ENCODE results near the gene NMUR1. TPM values are rescaled to one million over a fixed set of nuclear protein-coding genes. Genes with fewer than 3 reads are reported as not detected.

Gene NMUR1
- polyA plus RNA-seq, 1 experiment = not detected

DNA sequence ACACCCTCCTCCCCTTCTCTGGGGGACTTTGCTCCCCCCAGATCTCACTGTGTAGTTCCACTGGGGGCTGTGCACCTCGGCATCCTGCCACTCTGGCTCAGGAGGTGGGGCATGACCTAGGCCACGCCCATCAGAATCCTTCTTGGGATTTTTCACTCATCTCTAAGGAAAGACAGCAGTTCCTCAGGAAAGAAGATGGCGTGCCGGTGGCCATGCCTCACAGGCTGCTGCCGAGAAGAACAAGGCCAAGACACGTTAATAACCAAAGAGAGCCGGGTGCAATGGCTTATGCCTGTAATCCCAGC, 3.2 kb downstream of the NMUR1 start:
- TF ChIP-seq, protein P1, sequence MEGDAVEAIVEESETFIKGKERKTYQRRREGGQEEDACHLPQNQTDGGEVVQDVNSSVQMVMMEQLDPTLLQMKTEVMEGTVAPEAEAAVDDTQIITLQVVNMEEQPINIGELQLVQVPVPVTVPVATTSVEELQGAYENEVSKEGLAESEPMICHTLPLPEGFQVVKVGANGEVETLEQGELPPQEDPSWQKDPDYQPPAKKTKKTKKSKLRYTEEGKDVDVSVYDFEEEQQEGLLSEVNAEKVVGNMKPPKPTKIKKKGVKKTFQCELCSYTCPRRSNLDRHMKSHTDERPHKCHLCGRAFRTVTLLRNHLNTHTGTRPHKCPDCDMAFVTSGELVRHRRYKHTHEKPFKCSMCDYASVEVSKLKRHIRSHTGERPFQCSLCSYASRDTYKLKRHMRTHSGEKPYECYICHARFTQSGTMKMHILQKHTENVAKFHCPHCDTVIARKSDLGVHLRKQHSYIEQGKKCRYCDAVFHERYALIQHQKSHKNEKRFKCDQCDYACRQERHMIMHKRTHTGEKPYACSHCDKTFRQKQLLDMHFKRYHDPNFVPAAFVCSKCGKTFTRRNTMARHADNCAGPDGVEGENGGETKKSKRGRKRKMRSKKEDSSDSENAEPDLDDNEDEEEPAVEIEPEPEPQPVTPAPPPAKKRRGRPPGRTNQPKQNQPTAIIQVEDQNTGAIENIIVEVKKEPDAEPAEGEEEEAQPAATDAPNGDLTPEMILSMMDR (IDR thresholded peaks at IDR 0.05; ENCODE audit: low read depth, low read length) = no peak
- CTCF ChIA-PET = interaction anchor here (2.2 kb wide), 1 partner anchor 9 kb away, joined by 10 read pairs; no protein-coding TSS in a partner anchor
- no peak for DNase-seq (ENCODE audit: low read depth, low spot score)

DNA sequence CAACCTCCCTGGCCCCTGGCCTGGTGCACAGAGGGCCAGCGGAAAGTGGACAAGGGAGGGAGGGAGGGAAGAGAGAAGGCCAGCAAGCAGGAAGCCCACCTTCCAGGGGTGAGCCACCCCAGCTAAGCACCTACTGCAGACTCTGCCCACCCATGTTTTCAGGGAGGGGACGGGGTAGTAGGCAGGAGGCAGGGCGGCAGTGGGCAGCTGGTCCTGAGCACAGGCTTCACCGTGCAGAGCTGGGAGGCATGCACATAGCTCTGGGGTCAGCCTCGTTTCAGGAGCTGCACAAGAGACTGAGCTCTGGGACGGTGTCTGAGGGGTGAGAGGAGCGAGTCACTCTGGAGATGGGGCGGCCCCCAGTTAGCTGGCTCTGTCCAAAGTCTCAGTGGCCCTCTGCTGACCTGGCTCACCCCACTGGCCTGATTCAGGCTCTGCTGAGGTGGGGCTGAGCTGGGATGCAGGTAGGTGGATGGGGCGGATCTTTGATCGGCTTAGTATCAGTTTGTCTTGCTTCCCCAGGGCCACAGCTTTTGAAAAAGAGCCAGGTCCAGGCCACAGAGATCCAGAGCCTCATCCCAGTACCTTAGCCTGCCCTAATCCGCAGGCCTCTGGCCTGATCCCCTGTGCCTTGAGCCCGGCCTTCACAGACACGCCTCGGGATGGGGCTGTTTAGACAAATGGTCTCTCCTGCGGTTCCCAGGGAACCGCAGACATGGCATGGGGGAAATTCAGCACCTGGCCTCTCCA, 3.7 kb downstream of the NMUR1 start:
- ChIA-PET POLR2A (interaction anchor here (0.6 kb wide), 1 partner anchor 147 kb away, joined by 3 read pairs; no protein-coding TSS in a partner anchor), CTCF (interaction anchor here (1.6 to 2.2 kb wide), 2 partner anchors 9 to 31 kb away, joined by 6 to 10 read pairs; no protein-coding TSS in a partner anchor)
- peaks cover 14% of the 10 kb centered on the region for H3K9me3 ChIP-seq (ENCODE audit: control insufficient read depth, insufficient read depth, low read length)

More for the DNA sequence above, 3.2 kb downstream of the NMUR1 start:
- POLR2A ChIA-PET = interaction anchor here (0.6 kb wide), 1 partner anchor 147 kb away, joined by 3 read pairs; no protein-coding TSS in a partner anchor
- Histone ChIP-seq H3K27me3 (ENCODE audit: control insufficient read depth, insufficient read depth, low read length) (peaks cover 20% of the 10 kb centered on the region), H3K9me3 (ENCODE audit: control insufficient read depth, insufficient read depth, low read length) (peaks cover 14% of the 10 kb centered on the region), H3K4me3 (ENCODE audit: low read depth, low read length) (no peak overlapping the region), H3K27ac (ENCODE audit: low read depth, low read length) (no peak overlapping the region)

DNA sequence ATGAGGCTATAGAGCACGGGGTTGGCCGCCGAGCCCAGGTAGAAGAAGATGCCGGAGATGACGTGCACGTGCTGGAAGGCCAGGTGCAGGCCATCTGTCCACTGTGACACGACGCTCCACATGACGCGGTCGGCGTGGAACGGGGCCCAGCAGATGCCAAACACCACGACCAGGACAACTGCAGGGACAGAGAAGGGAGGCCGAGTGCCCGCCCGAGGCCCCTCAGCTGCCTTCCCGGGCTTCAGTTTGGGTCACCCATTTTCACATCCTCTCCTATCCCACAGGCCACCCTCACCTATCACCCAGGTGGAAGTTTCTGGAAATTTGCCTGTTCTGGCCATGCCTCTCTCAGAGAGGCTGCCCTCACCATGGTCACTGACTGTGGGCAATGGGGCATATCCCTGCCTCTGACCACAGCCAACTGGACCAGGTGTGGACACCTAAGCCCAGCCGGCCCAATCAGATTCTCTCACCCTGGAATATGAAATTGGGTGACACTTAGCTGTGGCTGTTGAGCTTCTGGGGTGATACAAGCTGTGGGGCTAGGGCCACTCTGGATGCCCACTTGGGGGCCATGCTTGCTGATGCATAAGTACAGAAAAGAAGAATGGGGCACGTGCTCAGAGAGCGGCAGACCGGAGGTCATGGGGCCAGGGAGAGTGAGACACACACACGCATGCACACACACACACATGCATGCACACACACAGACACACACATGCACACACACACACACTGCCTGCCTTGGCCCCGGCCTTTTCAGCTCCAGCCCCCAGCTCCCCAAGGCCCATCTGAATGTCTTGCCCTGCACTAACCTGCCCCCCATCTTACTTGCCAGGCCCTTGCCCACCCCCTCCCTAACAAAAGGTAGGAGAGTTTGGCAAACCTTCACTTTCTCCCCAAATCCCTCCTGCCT, 4.7 kb downstream of the NMUR1 start:
- TF ChIP-seq, protein P1 (IDR thresholded peaks at IDR 0.05; ENCODE audit: low read depth, low read length) = no peak
- H3K4me3 ChIP-seq (ENCODE audit: low read depth, low read length) = no peak overlapping the region
- H3K27ac ChIP-seq (ENCODE audit: low read depth, low read length) = no peak overlapping the region
- no peak for DNase-seq (ENCODE audit: low read depth, low spot score)
- H3K27me3 ChIP-seq (ENCODE audit: control insufficient read depth, insufficient read depth, low read length) = peaks cover 15% of the 10 kb centered on the region
- H3K9me3 ChIP-seq (ENCODE audit: control insufficient read depth, insufficient read depth, low read length) = peaks cover 14% of the 10 kb centered on the region
- CTCF ChIA-PET = interaction anchor here (1.6 to 2.2 kb wide), 2 partner anchors 8 to 32 kb away, joined by 6 to 10 read pairs; no protein-coding TSS in a partner anchor
- POLR2A ChIA-PET = no interaction called here

More for the DNA sequence above, 3.7 kb downstream of the NMUR1 start:
- H3K4me3 ChIP-seq (ENCODE audit: low read depth, low read length) = no peak overlapping the region
- no peak for DNase-seq (ENCODE audit: low read depth, low spot score)
- H3K27ac ChIP-seq (ENCODE audit: low read depth, low read length) = no peak overlapping the region
- H3K27me3 ChIP-seq (ENCODE audit: control insufficient read depth, insufficient read depth, low read length) = peaks cover 19% of the 10 kb centered on the region
- TF ChIP-seq, protein P1 (IDR thresholded peaks at IDR 0.05; ENCODE audit: low read depth, low read length) = no peak

DNA sequence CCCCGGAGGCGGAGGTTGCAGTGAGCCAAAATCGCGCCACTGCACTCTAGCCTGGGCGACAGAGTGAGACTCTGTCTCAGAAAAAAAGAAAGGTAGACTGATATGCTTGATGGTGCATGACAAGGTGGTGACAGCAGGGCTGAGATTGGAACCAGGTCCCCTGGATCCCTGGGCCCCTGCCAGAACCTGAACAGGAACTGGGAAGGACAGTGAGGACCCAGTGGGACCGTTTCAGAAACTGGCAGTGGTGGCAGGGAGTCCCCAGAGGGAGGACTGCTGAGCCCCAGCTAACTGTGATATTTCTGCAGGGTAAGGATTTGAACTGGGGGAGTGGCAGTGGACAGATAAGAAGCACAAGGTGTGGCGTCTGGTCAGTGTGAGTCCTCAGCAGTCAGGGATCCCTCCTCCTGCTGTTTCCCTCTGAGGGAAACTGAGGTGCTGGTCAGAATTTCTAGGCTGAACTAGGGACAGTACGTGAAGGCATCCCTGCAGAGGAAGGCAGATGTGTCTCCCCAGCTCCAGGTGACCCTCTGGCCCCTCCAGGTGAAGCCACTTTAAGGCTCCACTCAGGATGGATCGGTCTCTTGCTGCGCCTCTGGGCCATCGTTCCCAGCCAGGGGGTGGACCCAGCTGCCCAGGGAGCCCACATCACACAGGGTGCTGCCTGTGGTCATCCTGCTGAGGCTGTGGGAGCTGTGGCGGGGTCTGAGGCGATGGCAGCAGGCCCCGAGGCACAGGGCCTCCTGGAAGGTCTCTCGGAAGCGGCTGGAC, 5.6 kb downstream of the NMUR1 start:
- ChIA-PET CTCF (interaction anchor here (1.6 kb wide), 2 partner anchors 15 to 34 kb away, joined by 4 to 6 read pairs; no protein-coding TSS in a partner anchor), POLR2A (no interaction called here)
- DNase-seq (ENCODE audit: low read depth, low spot score) = no peak
- H3K27ac ChIP-seq (ENCODE audit: low read depth, low read length) = no peak overlapping the region
- H3K27me3 ChIP-seq (ENCODE audit: control insufficient read depth, insufficient read depth, low read length) = peaks cover 8% of the 10 kb centered on the region
- H3K4me3 ChIP-seq (ENCODE audit: low read depth, low read length) = no peak overlapping the region
- peaks cover 14% of the 10 kb centered on the region for H3K9me3 ChIP-seq (ENCODE audit: control insufficient read depth, insufficient read depth, low read length)
- TF ChIP-seq, protein P1 (IDR thresholded peaks at IDR 0.05; ENCODE audit: low read depth, low read length) = no peak
